K562 (cell line): ENCODE measurements around the gene PTHLH. TPM values are rescaled to one million over a fixed set of nuclear protein-coding genes. Genes with fewer than 3 reads are reported as not detected.

Experiments
- ATAC-seq: fragments of 200-7000 bp; cut with Tn5 transposase; 3 replicates; pipeline ENCODE4 v1.9.1; 2020; ENCODE audit warnings: moderate library complexity
- BruUV-seq: library from RNA; stranded (reverse); fragments of 400-500 nt; replicated peaks from 2 replicates; lab custom pipeline; 2021; lab: Mats Ljungman, UMichigan
- CTCF ChIA-PET: fragments of 300-600 bp; formaldehyde crosslinking; extraction: SDS; loops from one replicate; lab custom pipeline; 2021; ENCODE audit warnings: low intra/inter-chr PET ratio; lab: Yijun Ruan, JAX
- POLR2A ChIA-PET: fragments of 300-600, 350-650 bp; sonication (Branson Sonifier 250); formaldehyde crosslinking; extraction: SDS; loops from one replicate; lab custom pipeline; 2021; ENCODE audit warnings: antibody characterized with exemption, inconsistent platforms; lab: Yijun Ruan, JAX
- DNase-seq, 4 experiments: peaks; one replicate each; pipeline versions ENCODE4 v3.0.0 to v3.0.0-alpha.2; 2011 to 2018; ENCODE audit warnings: low spot score in 3 of 4, mixed read lengths in 3 of 4; ENCODE audit errors: extremely low read depth in 1 of 4
- FAIRE-seq: peaks from 2 replicates; lab custom pipeline; 2011; peaks lifted over from hg19 to GRCh38; lab: Jason Lieb, UNC
- H2AFZ ChIP-seq: 2 replicates; pipeline ENCODE4 v1.6.0; 2011; ENCODE audit warnings: low read depth, low read length, control low read depth, inconsistent platforms
- H3K27ac ChIP-seq: fragments of 200-600 bp; 3 replicates; pipeline ENCODE4 v1.8.0; 2011; ENCODE audit warnings: low read depth, mild to moderate bottlenecking, control low read depth, inconsistent platforms, low read length, moderate library complexity, mixed read lengths; ENCODE audit errors: extremely low read depth
- H3K27me3 ChIP-seq, 2 experiments: fragments of 300-600 bp in 1 of 2; 2 replicates in 1 of 2; 3 replicates in 1 of 2; pipeline versions ENCODE4 v1.6.0 to v1.8.0; 2011; ENCODE audit warnings: inconsistent platforms in 2 of 2, low read length in 2 of 2, mild to moderate bottlenecking in 1 of 2, mixed read lengths in 1 of 2, moderate library complexity in 1 of 2; ENCODE audit not compliant: control insufficient read depth in 2 of 2, insufficient read depth in 2 of 2
- H3K36me3 ChIP-seq: fragments of 300-600 bp; 3 replicates; pipeline ENCODE4 v1.8.0; 2011; ENCODE audit warnings: mild to moderate bottlenecking, low read length, inconsistent platforms; ENCODE audit not compliant: control insufficient read depth, insufficient read depth
- H3K4me1 ChIP-seq, 2 experiments: fragments of 200-600 bp in 1 of 2; replicated peaks in 1 of 2; 2 replicates in 1 of 2; 3 replicates in 1 of 2; pipeline versions ENCODE4 v1.5.1 to v1.8.0; 2011; ENCODE audit warnings: inconsistent platforms in 2 of 2, low read length in 2 of 2, mild to moderate bottlenecking in 1 of 2, mixed read lengths in 1 of 2, moderate library complexity in 1 of 2; ENCODE audit not compliant: control insufficient read depth in 2 of 2, insufficient read depth in 2 of 2
- H3K4me2 ChIP-seq: 2 replicates; pipeline ENCODE4 v1.6.1; 2011; ENCODE audit warnings: low read length, control low read depth, inconsistent platforms, mixed read lengths; ENCODE audit not compliant: insufficient read depth
- H3K4me3 ChIP-seq: fragments of 200-600 bp; sonication (generic), shearing (Covaris generic); 2 replicates; pipeline ENCODE4 v1.5.1; 2016; ENCODE audit warnings: control low read depth, inconsistent platforms
- H3K79me2 ChIP-seq: fragments of 200-600 bp; 3 replicates; pipeline ENCODE4 v1.8.0; 2011; ENCODE audit warnings: low read length, inconsistent platforms; ENCODE audit not compliant: control insufficient read depth, insufficient read depth
- H3K9ac ChIP-seq, 2 experiments: 2 replicates each; pipeline versions ENCODE4 v1.6.0 to v1.6.1; 2011; ENCODE audit warnings: low read depth in 2 of 2, low read length in 2 of 2, control low read depth in 1 of 2, inconsistent platforms in 1 of 2, mild to moderate bottlenecking in 1 of 2, mixed read lengths in 1 of 2; ENCODE audit not compliant: insufficient read depth in 1 of 2
- H3K9me1 ChIP-seq: one replicate; pipeline ENCODE4 v1.6.0; 2011; ENCODE audit warnings: inconsistent platforms, mild to moderate bottlenecking, low read length, moderate library complexity; ENCODE audit not compliant: control insufficient read depth, insufficient read depth
- H3K9me3 ChIP-seq: replicated peaks from 2 replicates; pipeline ENCODE4 v1.5.1; 2011; ENCODE audit warnings: low read depth, low read length, inconsistent platforms; ENCODE audit not compliant: control insufficient read depth, insufficient read depth
- H4K20me1 ChIP-seq: replicated peaks from 2 replicates; pipeline ENCODE4 v1.6.1; 2011; ENCODE audit warnings: low read length, inconsistent platforms, mixed read lengths; ENCODE audit not compliant: control insufficient read depth, insufficient read depth
- CHD1 ChIP-seq: fragments of 200-600 bp; sonication (generic); IDR thresholded peaks from one replicate; pipeline ENCODE4 v1.6.1; 2012; ENCODE audit warnings: mild to moderate bottlenecking, moderate library complexity, low read length, inconsistent platforms
- E2F6 ChIP-seq, 2 experiments: IDR thresholded peaks; 2 replicates each; pipeline ENCODE4 v1.6.1; 2011; ENCODE audit warnings: borderline replicate concordance in 1 of 2, control low read depth in 1 of 2, low read depth in 1 of 2, low read length in 1 of 2, mild to moderate bottlenecking in 1 of 2, mixed read lengths in 1 of 2, moderate library complexity in 1 of 2; ENCODE audit not compliant: insufficient read depth in 1 of 2, insufficient read length in 1 of 2, poor library complexity in 1 of 2, severe bottlenecking in 1 of 2; ENCODE audit errors: extremely low read depth in 1 of 2
- FOXA3 ChIP-seq, 2 experiments: fragments of 450-650 bp in 1 of 2; sonication (generic) in 1 of 2; formaldehyde crosslinking; IDR thresholded peaks in 1 of 2; conservative IDR thresholded peaks in 1 of 2; 2 replicates each; pipeline versions ENCODE4 v1.4.0 to v1.8.0; 2020 to 2022; ENCODE audit warnings: mild to moderate bottlenecking in 2 of 2, missing genetic modification reagents in 1 of 2
- GATAD2B ChIP-seq: fragments of 450-650 bp; IDR thresholded peaks from 2 replicates; pipeline ENCODE4 v1.6.1; 2017; ENCODE audit warnings: mild to moderate bottlenecking, borderline replicate concordance
- MAFG ChIP-seq: fragments of 450-650 bp; conservative IDR thresholded peaks from 2 replicates; pipeline ENCODE4 v1.6.1; 2016; ENCODE audit warnings: missing genetic modification characterization, missing compliant biosample characterization
- NR3C1 ChIP-seq: sonication (generic); formaldehyde crosslinking; IDR thresholded peaks from 2 replicates; pipeline ENCODE4 v1.8.1; 2022; ENCODE audit warnings: missing genetic modification reagents
- NUFIP1 ChIP-seq: fragments of 450-650 bp; IDR thresholded peaks from 2 replicates; pipeline ENCODE4 v1.6.1; 2018; ENCODE audit not compliant: partially characterized antibody
- SFPQ ChIP-seq: fragments of 200-400 bp; formaldehyde crosslinking; IDR thresholded peaks from 2 replicates; pipeline ENCODE4 v1.6.1; 2017; ENCODE audit warnings: mild to moderate bottlenecking, low read depth, low read length, moderate library complexity
- VEZF1 ChIP-seq: fragments of 200-800 bp; sonication (Bioruptor generic); IDR thresholded peaks from 2 replicates; pipeline ENCODE4 v1.6.1; 2017; ENCODE audit warnings: missing genetic modification characterization, missing compliant biosample characterization
- ZBTB5 ChIP-seq: fragments of 450-650 bp; IDR thresholded peaks from 2 replicates; pipeline ENCODE4 v1.6.1; 2017; ENCODE audit warnings: antibody characterized with exemption
- WGBS: fragments of 100-300 bp; shearing (Covaris generic); methylation state at CpG from one replicate; pipeline ENCODE4 v1.1.6; 2016; ENCODE audit warnings: low coverage, mixed read lengths; ENCODE audit not compliant: insufficient coverage; ENCODE audit errors: missing lambda C conversion rate; 5-methylcytosine and 5-hydroxymethylcytosine counted together
- in situ Hi-C: fragments of 300-500 bp; cut with MboI; formaldehyde crosslinking; loops from 4 replicates; pipeline ENCODE4 v1.15.0; 2018; ENCODE audit warnings: inconsistent platforms, mixed read lengths
- intact Hi-C: fragments of 100-400 bp; cut with micrococcal nuclease; formaldehyde crosslinking; loops from 2 replicates; pipeline ENCODE4 v1.14.2; 2022
- polyA plus RNA-seq, 8 experiments: library from polyadenylated mRNA; depleted of rRNA in 4 of 8; stranded (reverse) in 5 of 8; unstranded in 3 of 8; fragments of >200 nt; fragmentation: Nextera tagmentation in 2 of 8; fragmentation: Illumina TruSeq in 1 of 8; extraction: Ambion mirVana in 2 of 8; extraction: Trizol in 1 of 8; gene quantifications; 2 replicates each; pipeline versions ENCODE4 v1.2.1 to v1.2.3, GENCODE V29; 2011 to 2014; ENCODE audit warnings: inconsistent platforms in 1 of 8, missing spikeins in 1 of 8
- total RNA-seq, 7 experiments: library from RNA; depleted of rRNA in 6 of 7; stranded (reverse); fragments of >200 nt in 6 of 7; fragmentation: Illumina TruSeq in 2 of 7; extraction: Trizol in 2 of 7; gene quantifications; 2 replicates each; pipeline versions ENCODE4 v1.2.1 to v1.2.3, GENCODE V29; 2011 to 2021; ENCODE audit warnings: low replicate concordance in 1 of 7

Gene PTHLH
- total and polyA plus RNA-seq, 9 of the 15 experiments (the other 6 are each of a cell fraction or from before 2014, with no cell fraction given): 0.14 to 2.5 (median 0.74) TPM

- TF ChIP-seq NR3C1 (CRISPR knock-in tag) (0 out of 2 replicates have a peak, but pooled peaks have one; percentile 20), GATAD2B (0 out of 2 replicates have a peak, but pooled peaks have one; percentile 38), CHD1 (no peak), SFPQ (no peak), VEZF1 (CRISPR knock-in tag) (0 out of 2 replicates have a peak, but pooled peaks have one; percentile 2), MAFG (no peak), NUFIP1 (no peak), E2F6 (IDR thresholded peaks at IDR 0.05; ENCODE audit: borderline replicate concordance in 1 of 2, extremely low read depth in 1 of 2, insufficient read depth in 1 of 2, insufficient read length in 1 of 2, low read depth in 1 of 2, low read length in 1 of 2, poor library complexity in 1 of 2, severe bottlenecking in 1 of 2) (peak in 1 of 2 experiments; percentile 3), ZBTB5 (no peak), FOXA3 (CRISPR knock-in tag; conservative IDR thresholded peaks at IDR 0.05 in 1 of 2, IDR thresholded peaks at IDR 0.05 in 1 of 2) (no peak)
- TF ChIP-seq, all 486 proteins: peak for 4
- no peaks in the 10 kb centered on the region for H3K9me1 ChIP-seq
- no TSS peak for BruUV-seq
- H3K79me2 ChIP-seq: no peaks in the 10 kb centered on the region
- peaks cover 0 to 7% of the 10 kb centered on the region in 2 experiments; a peak in 2 of 5 replicates for H3K27me3 ChIP-seq
- ATAC-seq (no peak), DNase-seq (no peak), FAIRE-seq (no peak)
- peak overlapping the region; percentile 50 for H3K4me3 ChIP-seq
- WGBS: 88% methylated on average over 10 of the region's 69 CpGs
- ChIA-PET POLR2A (interaction anchor here (0.6 to 1.1 kb wide), 3 partner anchors 27 to 191 kb away, joined by 3 to 5 read pairs (median 4); no protein-coding TSS in a partner anchor), CTCF (interaction anchor here (1.2 kb wide), 1 partner anchor 201 kb away, joined by 3 read pairs; no protein-coding TSS in a partner anchor)
- H3K27ac ChIP-seq: no peak overlapping the region
- H3K4me1 ChIP-seq: peaks cover 2 to 26% of the 10 kb centered on the region in 2 experiments; a peak in 3 of 5 replicates
- no peak overlapping the region for H3K9ac ChIP-seq
- in situ Hi-C loops (loop anchor here (10.0 kb wide), 1 partner anchor 204 kb away; no protein-coding TSS in a partner anchor), intact Hi-C loops (no loop called here)
- peak overlapping the region; percentile 9; the same call in 1 of the 2 replicates for H3K4me2 ChIP-seq
- H2AFZ ChIP-seq: peak overlapping the region; percentile 91; the same call in 1 of the 2 replicates
- H4K20me1 ChIP-seq: no peaks in the 10 kb centered on the region
- no peaks in the 10 kb centered on the region for H3K9me3 ChIP-seq
- H3K36me3 ChIP-seq: no peaks in the 10 kb centered on the region
These were observed 2.0 kb downstream of the PTHLH start for GRCh38 chr12:27970401-27971120.
